Activated CD8-positive, alpha-beta memory T cell treated with anti-CD3 and anti-CD28 coated beads, Interleukin-2, amount 50 U/mL, for 48 hours (primary cell): ENCODE results near the gene COG4.

Experiments used
- DNase-seq: peaks from one replicate; pipeline ENCODE4 v3.0.0-alpha.2; 2020

The COG4 gene

GRCh38 chr16:70526403-70526802 lies 3.0 kb upstream of the COG4 start:
- no peak for DNase-seq

GRCh38 chr16:70524399-70524825 lies 1.1 kb upstream of the COG4 start:
- DNase-seq, result peak; percentile 64

- DNase-seq, result peak; percentile 85
Observed at GRCh38 chr16:70523743-70524398, 517 bp upstream of the COG4 start, which contains the start of gene SF3B3. Gene SF3B3, plus strand, starts transcription at chr16:70523816. Its CDS starts 2,841 bp downstream, at chr16:70526657.

- DNase-seq, result no peak
Observed at GRCh38 chr16:70522216-70523075, 908 bp downstream of the COG4 start.

- DNase-seq, result no peak
Observed at GRCh38 chr16:70520612-70521297, 2.6 kb downstream of the COG4 start.

- DNase-seq, result no peak
Observed at GRCh38 chr16:70512456-70512855, 10.9 kb downstream of the COG4 start.

GRCh38 chr16:70511833-70512232 lies 11.5 kb downstream of the COG4 start:
- no peak for DNase-seq

- no peak for DNase-seq
Observed at GRCh38 chr16:70510216-70510615, 13.1 kb downstream of the COG4 start.

GRCh38 chr16:70508752-70509151 lies 14.6 kb downstream of the COG4 start:
- no peak for DNase-seq

- no peak for DNase-seq
Observed at GRCh38 chr16:70496513-70496912, 26.8 kb downstream of the COG4 start.

- no peak for DNase-seq
Observed at GRCh38 chr16:70495425-70496182, 27.8 kb downstream of the COG4 start.

- DNase-seq, result no peak
Observed at GRCh38 chr16:70494777-70495176, 28.6 kb downstream of the COG4 start.

GRCh38 chr16:70494202-70494770 lies 29.1 kb downstream of the COG4 start:
- no peak for DNase-seq

- no peak for DNase-seq
Observed at GRCh38 chr16:70493802-70494201, 29.6 kb downstream of the COG4 start.

GRCh38 chr16:70490261-70490660 lies 33.1 kb downstream of the COG4 start:
- DNase-seq, result no peak

GRCh38 chr16:70484867-70485266 lies 38.5 kb downstream of the COG4 start:
- no peak for DNase-seq

- no peak for DNase-seq
Observed at GRCh38 chr16:70483426-70483825, 39.9 kb downstream of the COG4 start.

- DNase-seq, result no peak
Observed at GRCh38 chr16:70482624-70483023, 40.7 kb downstream of the COG4 start.

- no peak for DNase-seq
Observed at GRCh38 chr16:70481929-70482536, 41.3 kb downstream of the COG4 start.

GRCh38 chr16:70480127-70481105 lies 42.9 kb downstream of the COG4 start:
- DNase-seq, result no peak

GRCh38 chr16:70478912-70479341 lies 44.4 kb downstream of the COG4 start:
- DNase-seq, result no peak
